LNCAP (cell line): Measurements from ENCODE around the gene FMO3.

Source experiments
- TF ChIP-seq, protein P1 (sequence below): fragments of 450-650 bp; IDR thresholded peaks from 2 replicates; pipeline ENCODE4 v1.5.1; 2017; ENCODE audit warnings: mild to moderate bottlenecking

Gene FMO3

GRCh38 chr1:171141688-171142415 is 51.1 kb downstream of the FMO3 start:
- TF ChIP-seq, protein P1, sequence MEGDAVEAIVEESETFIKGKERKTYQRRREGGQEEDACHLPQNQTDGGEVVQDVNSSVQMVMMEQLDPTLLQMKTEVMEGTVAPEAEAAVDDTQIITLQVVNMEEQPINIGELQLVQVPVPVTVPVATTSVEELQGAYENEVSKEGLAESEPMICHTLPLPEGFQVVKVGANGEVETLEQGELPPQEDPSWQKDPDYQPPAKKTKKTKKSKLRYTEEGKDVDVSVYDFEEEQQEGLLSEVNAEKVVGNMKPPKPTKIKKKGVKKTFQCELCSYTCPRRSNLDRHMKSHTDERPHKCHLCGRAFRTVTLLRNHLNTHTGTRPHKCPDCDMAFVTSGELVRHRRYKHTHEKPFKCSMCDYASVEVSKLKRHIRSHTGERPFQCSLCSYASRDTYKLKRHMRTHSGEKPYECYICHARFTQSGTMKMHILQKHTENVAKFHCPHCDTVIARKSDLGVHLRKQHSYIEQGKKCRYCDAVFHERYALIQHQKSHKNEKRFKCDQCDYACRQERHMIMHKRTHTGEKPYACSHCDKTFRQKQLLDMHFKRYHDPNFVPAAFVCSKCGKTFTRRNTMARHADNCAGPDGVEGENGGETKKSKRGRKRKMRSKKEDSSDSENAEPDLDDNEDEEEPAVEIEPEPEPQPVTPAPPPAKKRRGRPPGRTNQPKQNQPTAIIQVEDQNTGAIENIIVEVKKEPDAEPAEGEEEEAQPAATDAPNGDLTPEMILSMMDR: no peak

DNA sequence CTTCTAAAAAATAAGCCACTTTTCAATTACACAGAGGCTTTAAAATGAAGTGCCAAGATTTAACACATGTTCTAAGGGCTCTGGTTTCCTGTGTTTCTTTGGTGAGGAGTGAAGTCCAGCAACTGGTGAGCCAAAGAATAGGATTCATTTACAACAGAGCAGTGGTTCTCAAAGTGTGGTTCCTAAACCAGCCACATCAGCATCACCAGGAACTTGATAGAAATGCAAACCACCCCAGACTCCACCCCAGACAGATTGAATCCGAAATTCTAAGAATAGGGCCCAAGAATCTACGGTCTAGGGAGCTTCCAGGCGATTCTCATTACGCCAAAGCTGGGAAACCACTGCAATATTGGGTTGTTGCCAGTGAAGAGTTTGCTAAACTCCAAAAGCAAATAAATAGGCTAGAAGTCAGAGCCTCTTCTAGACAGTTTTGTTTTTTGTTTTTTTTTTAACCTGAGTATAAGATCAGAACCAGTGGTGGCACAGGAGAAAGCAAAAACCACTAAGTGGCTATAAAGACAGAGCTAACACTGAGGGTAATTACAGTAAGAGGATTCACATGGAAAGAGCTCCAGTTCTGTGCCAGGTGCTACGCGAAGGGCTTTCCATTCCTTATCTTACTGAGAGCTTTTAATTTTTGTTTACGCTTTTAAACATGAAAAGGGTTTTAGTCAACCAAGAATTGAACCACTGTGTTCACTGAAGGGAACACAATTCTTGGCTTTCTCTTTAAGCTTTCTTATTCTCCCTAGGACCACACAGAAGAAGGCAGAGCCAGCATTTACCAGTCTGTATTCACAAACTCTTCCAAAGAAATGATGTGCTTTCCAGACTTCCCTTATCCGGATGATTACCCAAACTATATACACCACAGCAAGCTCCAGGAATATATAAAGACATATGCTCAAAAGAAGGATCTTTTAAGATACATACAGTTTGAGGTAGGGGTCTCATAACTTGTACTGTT is 52.0 kb downstream of the FMO3 start:
- TF ChIP-seq, protein P1: no peak

DNA sequence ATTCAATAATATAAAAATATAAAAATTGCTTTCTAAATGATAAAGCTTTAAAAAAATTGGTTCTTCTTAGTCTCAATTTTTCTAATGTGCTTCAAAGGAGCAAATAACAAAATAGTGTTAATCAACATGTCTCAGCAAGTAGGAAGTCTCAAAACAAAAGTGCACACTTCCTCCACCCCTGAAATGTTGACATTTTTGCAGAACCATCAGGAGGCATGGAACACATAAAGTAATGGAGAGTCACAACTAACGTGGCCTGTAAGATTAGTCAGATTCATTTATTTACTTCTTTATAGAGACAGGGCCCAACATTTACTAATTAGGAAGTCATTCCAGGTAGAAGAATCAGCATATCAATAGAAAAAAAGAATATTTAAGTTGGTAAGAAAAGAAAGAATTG is 59.5 kb downstream of the FMO3 start:
- TF ChIP-seq, protein P1: no peak

DNA sequence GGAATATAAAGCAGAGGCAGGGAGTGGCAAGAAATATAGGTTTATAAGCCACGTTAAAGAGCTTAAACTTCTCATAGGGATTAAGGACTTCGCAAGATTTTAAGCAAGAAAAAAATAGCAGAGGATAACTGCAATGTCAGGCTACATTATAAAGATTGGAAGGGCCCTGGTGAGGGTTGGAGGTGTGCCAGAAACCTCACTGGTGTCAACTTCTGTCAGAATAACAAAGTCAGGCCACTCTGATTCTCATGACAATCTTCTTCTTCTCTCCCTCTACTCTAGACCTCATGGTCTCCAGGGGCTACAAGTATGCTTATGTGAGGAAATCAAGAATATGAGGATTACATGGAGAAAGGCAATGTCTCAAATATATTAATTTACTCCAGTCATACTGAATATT is 61.8 kb downstream of the FMO3 start:
- TF ChIP-seq, protein P1: no peak

DNA sequence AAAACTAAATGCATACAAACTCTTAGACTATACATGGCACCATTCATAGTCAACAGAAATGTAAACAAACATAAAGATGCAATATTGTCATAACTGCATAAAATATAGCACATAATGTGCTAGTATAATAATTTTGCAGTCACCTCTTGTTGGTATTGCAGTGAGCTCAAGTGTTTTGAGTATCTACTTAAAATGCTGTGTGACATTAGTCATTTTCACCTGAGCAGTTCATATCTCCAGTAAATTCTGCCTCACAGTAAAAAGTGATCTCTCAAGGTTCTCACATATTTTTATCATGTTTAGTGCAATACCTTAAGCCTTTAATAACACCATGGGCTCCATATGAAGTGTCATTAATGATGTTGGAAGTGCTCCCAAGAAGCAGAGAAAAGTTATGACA is 64.8 kb downstream of the FMO3 start:
- TF ChIP-seq, protein P1: no peak

- TF ChIP-seq, protein P1: no peak
These were observed 67.4 kb downstream of the FMO3 start for GRCh38 chr1:171158096-171158495.

DNA sequence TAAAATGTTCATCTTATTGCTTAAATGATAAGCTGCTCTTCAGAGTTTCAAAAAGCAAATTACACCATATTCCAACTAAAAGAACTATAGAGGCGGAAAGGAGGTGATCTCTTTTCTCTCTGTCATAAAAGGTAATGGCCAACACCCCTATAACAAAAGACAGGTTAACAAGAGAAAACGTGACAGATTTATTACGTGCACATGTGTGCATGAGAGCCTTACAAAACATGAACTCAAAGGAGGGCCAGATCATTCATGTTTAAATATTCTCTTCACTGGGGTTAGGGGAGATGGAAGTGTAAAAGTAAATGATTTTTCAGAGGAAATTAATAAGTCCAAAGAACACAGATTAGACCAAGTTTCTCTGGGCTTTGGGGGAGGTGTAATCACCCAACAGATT is 67.8 kb downstream of the FMO3 start:
- TF ChIP-seq, protein P1: no peak
